H1 (cell line): ENCODE data around the gene STK26. TPM values are rescaled to one million over a fixed set of nuclear protein-coding genes. Genes with fewer than 3 reads are reported as not detected.

Experiments
- CHD2 ChIP-seq: IDR thresholded peaks from 2 replicates; pipeline ENCODE4 v1.6.1; 2012; ENCODE audit warnings: low read length, improper control_type of control experiment
- polyA plus RNA-seq, 7 experiments: library from polyadenylated mRNA; depleted of rRNA in 3 of 7; stranded (reverse) in 5 of 7; unstranded in 2 of 7; fragments of >200 nt in 5 of 7; fragments of 200-250 nt in 2 of 7; gene quantifications; 1 replicate in 5 of 7; 2 replicates in 1 of 7; 4 replicates in 1 of 7; pipeline versions ENCODE4 v1.2.1 to v1.2.3, GENCODE V29; 2011 to 2013; ENCODE audit warnings: missing spikeins in 2 of 7, mixed read lengths in 2 of 7
- total RNA-seq: library from RNA; stranded (reverse); fragmentation: NEBNext Ultra II Directional; extraction: Animal tissue kit (Norgen Biotek cat#: 25700); gene quantifications from 2 replicates; pipeline ENCODE4 v1.2.1, GENCODE V29; 2021
- TF ChIP-seq, protein P1 (sequence below): fragments of 300-600 bp; sonication (generic); IDR thresholded peaks from 2 replicates; pipeline ENCODE4 v1.7.1; 2012; ENCODE audit warnings: low read length, moderate library complexity, mild to moderate bottlenecking, inconsistent platforms; ENCODE audit not compliant: insufficient replicate concordance

Gene STK26
- total and polyA plus RNA-seq, 2 of the 8 experiments (the other 6 are each of a cell fraction or from before 2014, with no cell fraction given) = 24.2 to 98.2 TPM

DNA sequence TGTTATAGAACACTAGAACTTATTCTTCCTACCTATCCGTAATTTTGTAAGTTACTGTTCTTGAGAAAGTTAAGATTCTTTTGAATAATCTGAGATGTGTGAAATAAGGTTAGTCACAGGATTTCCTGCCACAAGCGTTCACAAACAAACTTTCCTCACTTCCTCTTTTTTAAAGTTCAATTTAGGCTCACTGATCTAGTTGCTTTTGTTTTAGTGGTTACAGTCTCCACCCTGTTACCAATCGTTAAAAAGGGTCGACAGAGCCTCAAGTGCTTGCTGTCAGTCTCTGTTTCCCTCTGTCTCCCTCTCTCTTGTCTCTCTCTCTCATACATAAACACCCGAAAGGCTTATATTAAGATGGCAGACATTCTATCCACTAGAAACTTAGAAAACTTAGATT lies 35.9 kb upstream of the STK26 start (continued):
- TF ChIP-seq, protein P1, sequence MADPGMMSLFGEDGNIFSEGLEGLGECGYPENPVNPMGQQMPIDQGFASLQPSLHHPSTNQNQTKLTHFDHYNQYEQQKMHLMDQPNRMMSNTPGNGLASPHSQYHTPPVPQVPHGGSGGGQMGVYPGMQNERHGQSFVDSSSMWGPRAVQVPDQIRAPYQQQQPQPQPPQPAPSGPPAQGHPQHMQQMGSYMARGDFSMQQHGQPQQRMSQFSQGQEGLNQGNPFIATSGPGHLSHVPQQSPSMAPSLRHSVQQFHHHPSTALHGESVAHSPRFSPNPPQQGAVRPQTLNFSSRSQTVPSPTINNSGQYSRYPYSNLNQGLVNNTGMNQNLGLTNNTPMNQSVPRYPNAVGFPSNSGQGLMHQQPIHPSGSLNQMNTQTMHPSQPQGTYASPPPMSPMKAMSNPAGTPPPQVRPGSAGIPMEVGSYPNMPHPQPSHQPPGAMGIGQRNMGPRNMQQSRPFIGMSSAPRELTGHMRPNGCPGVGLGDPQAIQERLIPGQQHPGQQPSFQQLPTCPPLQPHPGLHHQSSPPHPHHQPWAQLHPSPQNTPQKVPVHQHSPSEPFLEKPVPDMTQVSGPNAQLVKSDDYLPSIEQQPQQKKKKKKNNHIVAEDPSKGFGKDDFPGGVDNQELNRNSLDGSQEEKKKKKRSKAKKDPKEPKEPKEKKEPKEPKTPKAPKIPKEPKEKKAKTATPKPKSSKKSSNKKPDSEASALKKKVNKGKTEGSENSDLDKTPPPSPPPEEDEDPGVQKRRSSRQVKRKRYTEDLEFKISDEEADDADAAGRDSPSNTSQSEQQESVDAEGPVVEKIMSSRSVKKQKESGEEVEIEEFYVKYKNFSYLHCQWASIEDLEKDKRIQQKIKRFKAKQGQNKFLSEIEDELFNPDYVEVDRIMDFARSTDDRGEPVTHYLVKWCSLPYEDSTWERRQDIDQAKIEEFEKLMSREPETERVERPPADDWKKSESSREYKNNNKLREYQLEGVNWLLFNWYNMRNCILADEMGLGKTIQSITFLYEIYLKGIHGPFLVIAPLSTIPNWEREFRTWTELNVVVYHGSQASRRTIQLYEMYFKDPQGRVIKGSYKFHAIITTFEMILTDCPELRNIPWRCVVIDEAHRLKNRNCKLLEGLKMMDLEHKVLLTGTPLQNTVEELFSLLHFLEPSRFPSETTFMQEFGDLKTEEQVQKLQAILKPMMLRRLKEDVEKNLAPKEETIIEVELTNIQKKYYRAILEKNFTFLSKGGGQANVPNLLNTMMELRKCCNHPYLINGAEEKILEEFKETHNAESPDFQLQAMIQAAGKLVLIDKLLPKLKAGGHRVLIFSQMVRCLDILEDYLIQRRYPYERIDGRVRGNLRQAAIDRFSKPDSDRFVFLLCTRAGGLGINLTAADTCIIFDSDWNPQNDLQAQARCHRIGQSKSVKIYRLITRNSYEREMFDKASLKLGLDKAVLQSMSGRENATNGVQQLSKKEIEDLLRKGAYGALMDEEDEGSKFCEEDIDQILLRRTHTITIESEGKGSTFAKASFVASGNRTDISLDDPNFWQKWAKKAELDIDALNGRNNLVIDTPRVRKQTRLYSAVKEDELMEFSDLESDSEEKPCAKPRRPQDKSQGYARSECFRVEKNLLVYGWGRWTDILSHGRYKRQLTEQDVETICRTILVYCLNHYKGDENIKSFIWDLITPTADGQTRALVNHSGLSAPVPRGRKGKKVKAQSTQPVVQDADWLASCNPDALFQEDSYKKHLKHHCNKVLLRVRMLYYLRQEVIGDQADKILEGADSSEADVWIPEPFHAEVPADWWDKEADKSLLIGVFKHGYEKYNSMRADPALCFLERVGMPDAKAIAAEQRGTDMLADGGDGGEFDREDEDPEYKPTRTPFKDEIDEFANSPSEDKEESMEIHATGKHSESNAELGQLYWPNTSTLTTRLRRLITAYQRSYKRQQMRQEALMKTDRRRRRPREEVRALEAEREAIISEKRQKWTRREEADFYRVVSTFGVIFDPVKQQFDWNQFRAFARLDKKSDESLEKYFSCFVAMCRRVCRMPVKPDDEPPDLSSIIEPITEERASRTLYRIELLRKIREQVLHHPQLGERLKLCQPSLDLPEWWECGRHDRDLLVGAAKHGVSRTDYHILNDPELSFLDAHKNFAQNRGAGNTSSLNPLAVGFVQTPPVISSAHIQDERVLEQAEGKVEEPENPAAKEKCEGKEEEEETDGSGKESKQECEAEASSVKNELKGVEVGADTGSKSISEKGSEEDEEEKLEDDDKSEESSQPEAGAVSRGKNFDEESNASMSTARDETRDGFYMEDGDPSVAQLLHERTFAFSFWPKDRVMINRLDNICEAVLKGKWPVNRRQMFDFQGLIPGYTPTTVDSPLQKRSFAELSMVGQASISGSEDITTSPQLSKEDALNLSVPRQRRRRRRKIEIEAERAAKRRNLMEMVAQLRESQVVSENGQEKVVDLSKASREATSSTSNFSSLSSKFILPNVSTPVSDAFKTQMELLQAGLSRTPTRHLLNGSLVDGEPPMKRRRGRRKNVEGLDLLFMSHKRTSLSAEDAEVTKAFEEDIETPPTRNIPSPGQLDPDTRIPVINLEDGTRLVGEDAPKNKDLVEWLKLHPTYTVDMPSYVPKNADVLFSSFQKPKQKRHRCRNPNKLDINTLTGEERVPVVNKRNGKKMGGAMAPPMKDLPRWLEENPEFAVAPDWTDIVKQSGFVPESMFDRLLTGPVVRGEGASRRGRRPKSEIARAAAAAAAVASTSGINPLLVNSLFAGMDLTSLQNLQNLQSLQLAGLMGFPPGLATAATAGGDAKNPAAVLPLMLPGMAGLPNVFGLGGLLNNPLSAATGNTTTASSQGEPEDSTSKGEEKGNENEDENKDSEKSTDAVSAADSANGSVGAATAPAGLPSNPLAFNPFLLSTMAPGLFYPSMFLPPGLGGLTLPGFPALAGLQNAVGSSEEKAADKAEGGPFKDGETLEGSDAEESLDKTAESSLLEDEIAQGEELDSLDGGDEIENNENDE = no peak
- no peak for TF ChIP-seq CHD2
